ENCODE results near the gene DCTPP1.
"Not testable (repeated sequence)": the region's sequence is repeated elsewhere in the genome, so short reads cannot be mapped to it uniquely, and the experiment has no call there.

DCTPP1 gene

GRCh38 chr16:30409125-30410060 is 20.4 kb downstream of the DCTPP1 start:
- DNase-seq: peak; percentile 69 to 80

DNA sequence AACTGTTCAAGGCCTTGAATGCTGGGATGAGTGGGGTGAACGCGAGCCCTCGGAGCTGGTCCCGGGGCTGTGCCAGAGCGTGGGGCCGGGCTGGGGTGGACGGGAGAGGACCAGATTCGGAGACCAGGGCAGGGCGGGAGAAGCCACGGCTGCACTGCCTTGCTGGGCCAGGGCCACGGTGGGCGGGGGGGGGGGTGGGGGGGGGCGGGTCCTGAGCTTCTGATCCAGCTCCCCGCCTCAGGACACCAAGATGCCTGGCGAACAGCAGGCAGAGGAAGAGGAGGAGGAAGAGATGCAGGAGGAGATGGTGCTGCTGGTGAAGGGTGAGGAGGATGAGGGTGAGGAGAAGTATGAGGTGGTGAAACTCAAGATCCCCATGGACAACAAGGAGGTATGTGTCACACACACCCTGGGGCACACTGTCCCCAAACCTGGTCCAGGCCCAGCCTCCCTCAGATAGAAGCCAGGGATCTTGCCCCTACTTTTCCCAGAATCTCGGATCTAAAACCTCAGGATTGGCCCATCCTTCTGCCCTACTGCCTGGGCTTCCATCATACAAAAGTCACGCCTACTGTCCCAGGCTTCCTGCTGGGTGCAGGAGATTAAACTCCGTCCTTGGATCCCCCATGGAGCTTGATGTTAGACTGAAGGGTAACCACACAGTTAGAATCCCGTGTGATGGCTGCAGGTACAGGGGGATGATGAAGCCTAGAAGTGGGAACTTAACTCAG is 21.9 kb downstream of the DCTPP1 start:
- no peak for DNase-seq

DNA sequence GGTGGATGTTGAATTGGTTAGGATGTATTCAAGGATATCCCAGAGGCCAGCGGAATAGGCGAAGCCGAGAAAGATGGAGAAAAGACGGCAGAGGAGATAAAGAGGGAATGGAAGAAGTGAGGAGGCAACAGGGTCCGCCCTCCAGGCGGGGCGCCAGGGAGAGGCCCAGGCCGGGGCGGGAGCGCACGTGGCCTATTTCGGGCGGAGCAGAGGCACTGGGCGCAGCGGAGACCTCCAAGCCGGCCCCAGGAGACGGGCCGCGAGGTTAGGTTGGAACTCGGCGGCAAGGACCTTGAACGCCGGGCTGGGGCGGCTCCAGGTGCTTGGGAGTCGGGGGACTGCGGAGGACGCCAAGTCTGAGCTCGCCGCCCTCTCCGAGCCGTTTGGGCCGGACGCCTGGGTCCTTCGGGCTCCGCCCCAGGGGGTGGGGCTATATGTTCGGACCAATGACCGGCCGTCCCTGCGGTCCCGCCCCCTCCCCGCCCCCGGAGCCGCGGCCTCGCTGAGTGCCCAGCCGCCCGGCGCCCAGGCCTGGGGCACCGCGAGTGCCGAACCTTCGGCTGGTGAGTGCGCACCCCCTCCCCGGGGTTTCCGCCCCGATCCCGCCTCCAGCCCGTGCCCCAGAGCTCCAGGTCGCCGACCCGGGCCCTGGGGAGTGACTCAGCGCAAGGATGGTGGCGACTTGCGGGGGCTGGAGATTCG is 22.6 kb downstream of the DCTPP1 start, which contains the start of gene ZNF771:
Gene ZNF771 (plus strand): TSS at position 505 of the 702 bp plus-strand sequence. CDS start 448 bp downstream, outside the sequence.
- DNase-seq: peak; percentile 61 to 86

DNA sequence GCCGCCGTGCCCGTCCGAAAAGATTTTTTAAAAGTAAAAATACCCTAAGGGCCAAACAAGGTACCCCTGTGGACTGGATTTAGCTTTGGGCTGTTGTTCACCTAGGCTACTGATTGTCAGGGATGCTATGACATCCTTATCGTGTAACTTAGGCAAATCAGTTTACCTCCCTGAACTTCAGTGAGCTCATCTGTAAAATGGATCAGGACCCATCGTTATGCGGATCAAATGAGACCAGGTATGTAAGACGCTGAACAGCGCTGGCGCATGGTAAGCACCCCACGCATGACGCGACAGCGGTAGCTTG is 23.1 kb downstream of the DCTPP1 start:
- no peak for DNase-seq

DNA sequence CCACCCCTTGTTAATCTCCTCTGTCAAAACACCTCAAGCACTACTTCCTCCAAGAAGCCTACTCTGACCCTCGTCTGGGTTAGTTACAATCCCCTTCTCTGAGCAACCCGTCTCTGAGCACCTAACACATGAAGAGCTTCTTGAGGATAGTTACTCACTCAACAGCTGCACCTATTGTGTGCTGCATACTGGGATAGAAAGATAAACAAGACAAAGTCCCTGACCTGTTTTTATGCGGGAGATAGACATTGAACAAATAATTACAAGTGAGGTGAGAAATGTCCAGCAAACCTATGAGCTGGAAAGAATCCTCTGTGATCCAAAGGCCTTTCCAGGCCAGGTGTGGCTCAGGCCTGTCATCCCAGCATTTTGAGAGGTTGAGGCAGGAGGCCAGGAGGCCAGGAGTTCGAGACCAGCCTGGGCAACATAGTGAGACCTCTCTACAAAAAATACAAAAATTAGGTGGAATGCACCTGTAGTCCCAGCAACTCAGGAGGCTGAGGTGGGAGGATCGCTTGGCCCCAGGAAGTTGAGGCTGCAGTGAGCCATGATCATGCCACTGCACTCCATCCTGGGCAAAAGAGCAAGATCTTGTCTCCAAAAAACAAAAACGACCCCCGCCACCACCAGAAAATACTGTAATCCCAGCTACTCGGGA is 27.9 kb downstream of the DCTPP1 start:
- no peak for DNase-seq

- no peak for DNase-seq
Measured at GRCh38 chr16:30399435-30400186, 30.2 kb downstream of the DCTPP1 start.

GRCh38 chr16:30398661-30399434 is 31.0 kb downstream of the DCTPP1 start:
- DNase-seq: no peak

- DNase-seq: no peak
Measured at GRCh38 chr16:30397776-30398660, 31.8 kb downstream of the DCTPP1 start.

- no peak for DNase-seq
Measured at GRCh38 chr16:30397056-30397455, 32.8 kb downstream of the DCTPP1 start.

DNA sequence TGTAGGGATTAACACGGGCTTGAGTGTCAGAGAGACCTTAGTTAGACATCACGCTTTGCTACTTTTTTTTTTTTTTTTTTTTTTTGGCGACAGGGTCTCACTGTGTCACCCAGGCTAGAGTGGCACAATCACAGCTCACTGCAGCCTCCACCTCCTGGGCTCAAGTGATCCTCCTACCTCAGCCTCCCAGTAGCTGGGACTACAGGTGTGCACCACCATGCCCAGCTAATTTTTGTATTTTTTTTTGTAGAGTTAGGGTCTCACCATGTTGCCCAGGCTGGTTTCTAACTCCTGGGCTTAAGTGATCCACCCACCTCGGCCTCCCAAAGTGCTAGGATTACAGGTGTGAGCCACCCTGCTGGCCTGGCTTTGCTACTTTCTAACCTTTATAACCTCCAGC is 33.2 kb downstream of the DCTPP1 start:
- DNase-seq: not testable (repeated sequence)

DNA sequence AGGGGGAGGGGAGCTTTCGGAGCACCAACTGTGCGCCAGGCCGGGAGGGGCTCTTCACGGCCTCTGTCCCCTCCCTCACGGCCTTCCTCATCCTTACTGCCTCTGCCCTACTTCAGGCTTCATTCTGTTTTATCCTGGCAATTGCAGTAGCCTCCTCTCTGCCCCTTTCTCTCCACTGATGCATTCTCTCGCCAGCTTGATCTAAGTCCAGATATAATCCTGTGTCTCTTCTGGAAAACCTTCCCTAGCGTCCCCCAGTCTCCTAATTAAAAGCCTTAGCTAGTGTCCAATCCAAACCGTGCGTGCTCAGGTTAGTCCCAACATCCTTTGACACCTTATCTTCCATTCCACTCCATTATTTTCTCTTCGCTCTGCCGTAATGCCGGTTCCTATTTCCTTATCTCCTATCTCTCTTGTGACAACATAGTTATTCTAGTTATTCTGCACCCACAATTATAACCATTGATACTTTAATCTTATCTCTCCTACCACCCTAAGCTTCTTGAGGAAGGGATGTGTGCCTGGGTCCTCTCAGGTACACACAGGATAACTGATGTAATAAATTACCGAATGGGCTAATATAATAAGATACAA is 33.7 kb downstream of the DCTPP1 start:
- DNase-seq: peak in 1 of 2 experiments; percentile 41

GRCh38 chr16:30395155-30395991 is 34.5 kb downstream of the DCTPP1 start, which contains the start of gene ZNF48:
ZNF48 (plus strand) TSS chr16:30395420; CDS start chr16:30395795, 375 bp downstream.
- DNase-seq: peak; percentile 65 to 76

DNA sequence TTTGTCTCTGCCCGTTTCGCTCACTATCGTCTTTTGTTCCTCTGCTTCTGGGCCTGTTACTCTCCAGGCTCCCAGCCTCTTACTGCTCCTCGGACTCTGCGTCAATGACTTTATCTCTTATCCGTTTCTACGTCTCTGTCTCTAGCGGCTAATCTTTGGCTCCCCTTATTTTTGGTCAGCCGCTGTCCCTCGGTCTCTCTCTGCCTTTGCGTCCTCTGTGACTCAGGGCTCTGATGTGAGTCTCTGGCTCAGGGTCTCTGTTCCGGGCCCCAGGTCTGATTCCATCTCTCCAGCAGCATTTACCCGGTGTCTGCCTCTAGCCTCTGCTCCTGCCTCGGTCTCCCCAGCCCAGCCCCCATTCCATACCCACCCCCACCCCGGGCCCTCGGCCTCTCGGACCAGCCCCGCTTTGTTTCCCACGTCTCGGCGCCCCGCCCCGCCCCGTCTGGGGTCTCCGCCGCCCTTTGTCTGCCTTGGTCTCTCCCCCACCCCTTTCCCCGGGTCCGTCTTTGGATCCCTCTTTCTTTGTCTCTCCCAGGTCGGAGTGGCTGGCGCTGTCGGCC is 35.2 kb downstream of the DCTPP1 start:
- no peak for DNase-seq

GRCh38 chr16:30383521-30383920 is 46.3 kb downstream of the DCTPP1 start:
- DNase-seq: no peak

DNA sequence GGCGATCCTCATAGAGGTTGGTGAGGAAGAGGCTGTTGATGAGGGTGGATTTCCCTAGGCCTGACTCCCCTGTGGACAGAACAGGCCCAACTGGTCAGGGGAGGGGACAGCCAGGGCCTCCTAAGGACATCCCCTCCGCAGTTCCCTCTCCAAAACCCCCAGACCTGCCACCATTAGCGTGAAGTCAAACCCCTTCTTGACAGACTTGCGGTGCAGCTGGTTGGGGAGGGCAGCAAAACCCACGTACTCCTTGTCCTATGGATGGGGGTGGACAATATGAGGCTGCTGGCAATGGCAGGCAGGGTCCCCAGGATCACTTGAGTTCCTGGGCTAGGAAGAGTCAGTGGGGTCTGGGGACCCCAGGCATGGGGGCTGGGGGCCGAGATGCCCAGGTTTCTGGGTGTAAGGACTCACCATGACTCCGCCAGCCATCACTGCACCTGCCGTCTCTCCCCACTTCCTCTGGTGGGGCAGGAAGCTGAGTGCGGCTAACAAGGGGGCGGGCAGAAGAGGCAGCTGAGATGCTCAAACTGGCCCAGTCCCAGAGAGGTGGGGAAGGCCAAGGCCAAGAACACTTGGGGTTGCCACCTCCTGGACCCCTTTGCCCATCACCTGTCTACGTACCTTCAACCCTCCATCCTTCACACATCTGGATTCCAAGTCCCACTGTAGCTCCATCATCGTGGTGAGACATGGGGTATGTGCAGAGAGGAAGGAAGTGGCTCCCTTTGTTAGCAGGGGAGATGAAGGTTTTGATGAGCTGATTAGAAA is 47.5 kb downstream of the DCTPP1 start, which contains the start of gene SEPTIN1:
Gene SEPTIN1 (minus strand): TSS at position 451 of the 771 bp plus-strand sequence. CDS start 19 bp downstream, at position 432.
- DNase-seq: no peak

DNA sequence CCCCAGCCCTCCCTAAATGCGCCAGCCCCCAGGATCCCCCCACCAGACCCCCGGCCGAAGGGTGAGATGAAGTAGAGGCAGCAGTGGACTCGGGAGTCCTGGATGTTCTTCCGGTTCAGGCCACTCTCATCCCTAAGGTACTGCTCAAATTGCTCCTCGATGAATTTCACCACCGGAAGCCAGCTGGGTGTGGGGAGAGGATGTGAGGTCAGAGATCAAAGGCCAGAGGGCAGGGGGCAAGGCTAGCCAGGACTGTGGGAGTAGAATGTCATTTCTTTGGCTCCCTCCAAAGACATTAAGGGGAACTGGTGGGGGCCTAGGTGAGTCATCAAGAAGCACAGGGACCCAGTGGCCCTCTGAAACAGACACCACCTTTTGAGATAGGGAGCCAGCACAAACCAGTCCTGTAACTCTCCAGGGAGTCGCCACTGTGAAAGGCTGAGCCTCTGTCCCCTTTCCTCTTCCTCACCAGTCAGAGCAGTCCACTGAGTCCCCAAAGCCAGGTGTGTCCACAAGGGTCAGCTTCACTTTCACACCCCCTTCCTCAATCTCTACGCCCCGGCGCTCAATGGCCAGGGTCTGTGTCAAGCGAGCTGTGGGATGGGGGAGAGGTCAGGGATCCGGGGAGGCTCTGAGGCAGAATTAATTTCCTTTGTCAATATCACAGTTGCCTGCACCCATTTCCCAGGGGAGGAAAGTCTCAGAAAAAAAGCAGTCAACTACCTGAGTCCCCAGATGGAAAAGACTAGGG is 48.4 kb downstream of the DCTPP1 start:
- no peak for DNase-seq

DNA sequence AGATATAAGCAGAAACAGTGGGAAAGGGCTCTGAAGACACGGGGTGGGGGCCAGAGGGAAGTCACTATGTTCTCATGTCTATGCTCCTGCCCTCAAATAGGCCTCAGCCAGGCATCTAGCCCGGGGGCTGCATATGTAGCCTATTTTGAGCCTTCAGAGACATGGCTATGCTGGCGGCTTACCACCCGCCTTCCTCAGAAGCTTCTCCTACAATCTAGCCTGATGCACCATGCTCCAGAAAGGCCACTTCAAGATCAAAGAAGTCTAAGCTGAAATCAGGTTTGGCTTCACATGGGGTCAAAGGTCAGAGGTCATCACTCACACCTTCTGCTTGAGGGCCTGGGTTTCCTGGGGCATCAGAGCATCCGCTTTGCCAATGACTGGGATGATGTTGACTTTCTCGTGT is 49.0 kb downstream of the DCTPP1 start:
- DNase-seq: no peak

Data from SW 1271 (cell line).